ENCODE data around the gene RELCH.

Gene RELCH

DNA sequence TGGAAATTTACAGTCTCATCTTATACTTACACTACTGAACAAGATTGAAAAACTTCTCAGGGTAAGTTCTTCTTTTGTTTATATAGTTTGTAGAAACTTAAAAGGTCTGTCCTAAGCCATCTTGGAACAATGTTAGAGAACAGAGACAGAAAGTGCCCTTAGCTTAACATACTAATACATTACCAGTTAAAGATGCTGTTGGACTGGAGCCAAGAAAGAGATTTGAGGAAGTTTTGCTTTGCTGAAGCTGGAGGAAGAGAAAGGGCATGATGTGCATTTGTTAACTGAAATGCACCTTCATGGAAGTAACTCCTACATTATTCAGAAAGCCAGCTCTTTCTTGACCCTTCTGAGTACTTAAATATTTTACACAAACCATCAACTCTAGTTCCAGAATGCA, 71.6 kb downstream of the RELCH start:
- no peak overlapping the region for H3K4me3 ChIP-seq (ENCODE audit: low read depth, low read length)
- TF ChIP-seq, protein P1, sequence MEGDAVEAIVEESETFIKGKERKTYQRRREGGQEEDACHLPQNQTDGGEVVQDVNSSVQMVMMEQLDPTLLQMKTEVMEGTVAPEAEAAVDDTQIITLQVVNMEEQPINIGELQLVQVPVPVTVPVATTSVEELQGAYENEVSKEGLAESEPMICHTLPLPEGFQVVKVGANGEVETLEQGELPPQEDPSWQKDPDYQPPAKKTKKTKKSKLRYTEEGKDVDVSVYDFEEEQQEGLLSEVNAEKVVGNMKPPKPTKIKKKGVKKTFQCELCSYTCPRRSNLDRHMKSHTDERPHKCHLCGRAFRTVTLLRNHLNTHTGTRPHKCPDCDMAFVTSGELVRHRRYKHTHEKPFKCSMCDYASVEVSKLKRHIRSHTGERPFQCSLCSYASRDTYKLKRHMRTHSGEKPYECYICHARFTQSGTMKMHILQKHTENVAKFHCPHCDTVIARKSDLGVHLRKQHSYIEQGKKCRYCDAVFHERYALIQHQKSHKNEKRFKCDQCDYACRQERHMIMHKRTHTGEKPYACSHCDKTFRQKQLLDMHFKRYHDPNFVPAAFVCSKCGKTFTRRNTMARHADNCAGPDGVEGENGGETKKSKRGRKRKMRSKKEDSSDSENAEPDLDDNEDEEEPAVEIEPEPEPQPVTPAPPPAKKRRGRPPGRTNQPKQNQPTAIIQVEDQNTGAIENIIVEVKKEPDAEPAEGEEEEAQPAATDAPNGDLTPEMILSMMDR (IDR thresholded peaks at IDR 0.05; ENCODE audit: low read depth, low read length, missing control alignments), result no peak
- DNase-seq (ENCODE audit: low read depth), result no peak
- in situ Hi-C loops (cut with HindIII; ENCODE audit: low sequenced_read_pairs), result no loop called here

DNA sequence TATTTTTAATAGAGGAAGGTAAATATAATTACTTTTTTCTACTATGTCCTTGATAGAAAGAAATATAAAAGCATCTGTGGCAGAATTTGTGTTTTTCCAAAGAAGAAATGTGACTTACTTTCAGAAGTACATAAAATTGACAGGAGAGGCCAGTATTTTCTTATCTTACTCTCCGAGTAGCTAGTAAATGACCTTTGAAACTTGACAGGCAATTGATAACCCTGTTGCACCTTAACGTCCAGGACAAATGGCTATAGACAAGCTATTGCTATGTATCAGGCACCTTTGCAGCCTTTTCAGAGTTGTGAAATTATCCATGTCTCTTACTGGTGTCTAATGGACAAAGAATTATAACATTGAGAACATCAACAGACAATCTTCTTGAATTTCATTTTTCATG, 75.0 kb downstream of the RELCH start:
- TF ChIP-seq, protein P1 (IDR thresholded peaks at IDR 0.05; ENCODE audit: low read depth, low read length, missing control alignments), result no peak
- DNase-seq (ENCODE audit: low read depth), result no peak

DNA sequence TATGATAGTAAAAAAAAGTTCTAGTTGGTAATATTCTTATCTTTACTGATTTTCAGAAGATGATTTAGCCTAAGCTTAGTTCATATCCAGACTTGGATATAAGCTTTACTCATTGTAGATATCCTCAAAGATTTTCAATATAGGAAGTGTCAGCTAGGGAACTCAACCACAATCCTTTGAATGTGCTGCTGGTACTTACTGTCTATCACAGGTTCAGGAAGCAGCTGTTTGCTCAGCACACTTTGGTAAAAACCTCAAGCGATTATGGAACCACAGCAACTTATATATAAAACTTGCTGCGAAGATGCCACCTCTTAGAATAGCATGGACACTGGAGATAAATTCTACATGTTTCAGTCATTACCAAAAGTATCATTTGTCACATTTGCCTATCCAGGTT, 77.9 kb downstream of the RELCH start:
- H3K4me3 ChIP-seq (ENCODE audit: low read depth, low read length), result no peak overlapping the region
- TF ChIP-seq, protein P1 (IDR thresholded peaks at IDR 0.05; ENCODE audit: low read depth, low read length, missing control alignments), result no peak
- no peak for DNase-seq (ENCODE audit: low read depth)
- in situ Hi-C loops (cut with HindIII; ENCODE audit: low sequenced_read_pairs), result no loop called here

More for the DNA sequence above, 75.0 kb downstream of the RELCH start:
- in situ Hi-C loops (cut with HindIII; ENCODE audit: low sequenced_read_pairs), result no loop called here
- H3K4me3 ChIP-seq (ENCODE audit: low read depth, low read length), result no peak overlapping the region

DNA sequence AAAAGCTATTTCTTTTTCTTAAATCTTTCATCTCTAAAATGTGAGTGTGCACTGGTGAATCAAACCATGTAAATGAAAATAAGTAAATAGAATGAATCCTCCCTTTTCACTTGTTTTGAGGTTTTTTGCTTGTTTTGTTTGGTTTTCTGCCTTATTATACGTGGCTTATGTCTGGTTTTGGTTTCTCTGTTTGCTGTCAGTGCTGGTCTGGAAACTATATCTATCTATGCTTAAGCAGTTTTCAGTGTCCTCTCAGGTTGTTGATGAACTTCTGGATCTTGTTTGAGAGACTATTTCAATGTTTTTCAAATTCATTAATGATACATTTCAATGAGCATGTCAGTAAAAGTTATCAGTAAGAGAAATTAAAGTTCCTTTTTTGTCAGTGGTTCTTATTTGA, 90.0 kb downstream of the RELCH start:
- in situ Hi-C loops (cut with HindIII; ENCODE audit: low sequenced_read_pairs), result no loop called here
- no peak overlapping the region for H3K4me3 ChIP-seq (ENCODE audit: low read depth, low read length)
- no peak for DNase-seq (ENCODE audit: low read depth)
- TF ChIP-seq, protein P1 (IDR thresholded peaks at IDR 0.05; ENCODE audit: low read depth, low read length, missing control alignments), result no peak

DNA sequence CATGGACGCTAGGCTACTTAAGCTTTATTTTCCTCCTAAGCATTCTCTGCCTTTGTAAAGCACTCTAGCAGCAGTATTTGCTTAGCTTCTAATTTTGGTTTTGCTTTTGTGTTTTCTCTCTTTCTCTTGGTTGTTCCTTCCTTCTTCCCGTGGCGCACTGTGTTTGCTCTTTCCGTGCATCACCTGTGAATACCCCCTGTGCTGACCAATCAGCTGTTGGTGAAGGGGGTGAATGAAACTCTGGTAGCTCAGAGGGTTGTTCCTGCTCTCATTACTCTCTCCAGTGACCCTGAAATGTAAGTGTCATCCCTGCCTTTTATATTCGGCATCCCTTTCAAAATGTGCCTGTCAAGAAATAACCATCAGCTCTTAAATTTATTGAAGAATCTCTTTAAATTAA, 92.5 kb downstream of the RELCH start:
- in situ Hi-C loops (cut with HindIII; ENCODE audit: low sequenced_read_pairs), result no loop called here
- TF ChIP-seq, protein P1 (IDR thresholded peaks at IDR 0.05; ENCODE audit: low read depth, low read length, missing control alignments), result no peak
- no peak overlapping the region for H3K4me3 ChIP-seq (ENCODE audit: low read depth, low read length)
- DNase-seq (ENCODE audit: low read depth), result no peak

DNA sequence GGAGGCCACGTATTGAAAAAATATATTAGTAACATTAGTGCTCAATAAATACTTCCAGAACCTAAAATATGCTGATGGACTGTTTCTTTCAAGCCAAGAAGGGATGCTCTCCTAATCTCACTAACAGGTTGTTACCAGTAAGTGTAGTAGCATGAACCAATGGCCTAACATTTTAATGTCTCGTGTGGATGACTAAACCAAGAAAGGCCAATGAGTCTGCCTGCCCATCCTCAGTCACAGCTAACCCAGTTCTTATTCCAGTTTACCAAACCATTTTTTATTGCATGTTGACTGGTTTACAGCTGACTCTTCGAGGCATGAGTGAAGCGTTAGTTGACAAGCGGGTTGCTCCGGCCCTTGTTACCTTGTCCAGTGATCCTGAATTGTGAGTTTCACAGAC, 93.0 kb downstream of the RELCH start:
- no peak overlapping the region for H3K4me3 ChIP-seq (ENCODE audit: low read depth, low read length)
- in situ Hi-C loops (cut with HindIII; ENCODE audit: low sequenced_read_pairs), result no loop called here
- DNase-seq (ENCODE audit: low read depth), result no peak
- TF ChIP-seq, protein P1 (IDR thresholded peaks at IDR 0.05; ENCODE audit: low read depth, low read length, missing control alignments), result no peak

DNA sequence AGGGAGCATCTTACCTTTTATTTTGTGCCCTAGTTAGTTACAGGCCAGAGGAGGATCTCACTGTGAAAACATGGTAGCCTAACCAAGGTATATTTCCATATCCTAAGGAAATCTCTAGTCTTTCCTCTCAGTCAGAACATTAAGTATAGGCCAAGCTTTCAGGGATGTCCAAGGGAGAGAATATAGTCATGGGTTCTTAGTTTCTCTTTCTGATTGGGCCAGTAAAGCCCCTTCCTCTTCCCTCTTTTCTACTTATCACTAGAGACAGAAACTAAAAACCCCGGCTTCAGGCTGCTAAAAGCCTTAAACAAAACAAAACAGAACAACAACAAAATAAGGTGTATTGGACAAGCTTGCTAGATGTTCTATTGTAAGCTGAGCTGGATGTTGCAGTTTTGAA, 93.7 kb downstream of the RELCH start:
- TF ChIP-seq, protein P1 (IDR thresholded peaks at IDR 0.05; ENCODE audit: low read depth, low read length, missing control alignments), result no peak
- no peak for DNase-seq (ENCODE audit: low read depth)
- H3K4me3 ChIP-seq (ENCODE audit: low read depth, low read length), result no peak overlapping the region
- in situ Hi-C loops (cut with HindIII; ENCODE audit: low sequenced_read_pairs), result no loop called here
